GM18498 (cell line): ENCODE measurements around the gene FAM167B.

Source experiments
- ATAC-seq: cut with Tn5 transposase; IDR thresholded peaks from one replicate; pipeline ENCODE4 v1.9.1; 2021; ENCODE audit warnings: mild to moderate bottlenecking, moderate library complexity; ENCODE audit not compliant: unreplicated experiment

FAM167B gene

DNA sequence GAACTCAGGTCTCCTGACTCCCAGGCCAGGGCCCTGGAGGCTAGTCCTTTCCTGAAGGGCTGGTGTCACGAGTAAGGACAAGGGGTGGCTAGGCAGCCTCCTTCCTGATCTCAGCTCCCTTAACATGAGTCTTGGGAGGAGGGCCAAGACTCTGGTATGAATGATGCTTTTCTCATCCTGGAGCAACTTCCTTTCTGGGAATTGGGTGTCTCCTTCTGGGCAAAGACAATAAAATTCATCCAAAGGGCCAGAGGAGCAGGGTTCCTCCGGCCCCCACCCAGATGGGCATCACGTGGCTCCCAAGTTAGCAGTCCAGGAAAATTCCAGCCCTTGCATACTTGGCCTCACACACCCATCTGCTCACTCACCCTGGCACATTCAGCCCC, at the start of gene FAM167B:
FAM167B (plus strand) TSS at position 335 of the 386 bp plus-strand sequence. CDS start 200 bp downstream, outside the sequence.
- ATAC-seq: no peak

DNA sequence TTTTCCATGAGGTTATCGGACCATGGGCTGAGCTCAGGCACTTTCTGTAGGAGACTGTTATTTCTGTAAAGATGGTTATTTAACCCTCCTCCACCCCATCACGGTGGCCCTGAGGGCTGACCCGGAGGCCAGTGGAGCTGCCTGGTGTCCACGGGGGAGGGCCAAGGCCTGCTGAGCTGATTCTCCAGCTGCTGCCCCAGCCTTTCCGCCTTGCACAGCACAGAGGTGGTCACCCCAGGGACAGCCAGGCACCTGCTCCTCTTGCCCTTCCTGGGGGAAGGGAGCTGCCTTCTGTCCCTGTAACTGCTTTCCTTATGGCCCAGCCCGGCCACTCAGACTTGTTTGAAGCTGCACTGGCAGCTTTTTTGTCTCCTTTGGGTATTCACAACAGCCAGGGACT, 49.2 kb upstream of the FAM167B start:
- no peak for ATAC-seq

DNA sequence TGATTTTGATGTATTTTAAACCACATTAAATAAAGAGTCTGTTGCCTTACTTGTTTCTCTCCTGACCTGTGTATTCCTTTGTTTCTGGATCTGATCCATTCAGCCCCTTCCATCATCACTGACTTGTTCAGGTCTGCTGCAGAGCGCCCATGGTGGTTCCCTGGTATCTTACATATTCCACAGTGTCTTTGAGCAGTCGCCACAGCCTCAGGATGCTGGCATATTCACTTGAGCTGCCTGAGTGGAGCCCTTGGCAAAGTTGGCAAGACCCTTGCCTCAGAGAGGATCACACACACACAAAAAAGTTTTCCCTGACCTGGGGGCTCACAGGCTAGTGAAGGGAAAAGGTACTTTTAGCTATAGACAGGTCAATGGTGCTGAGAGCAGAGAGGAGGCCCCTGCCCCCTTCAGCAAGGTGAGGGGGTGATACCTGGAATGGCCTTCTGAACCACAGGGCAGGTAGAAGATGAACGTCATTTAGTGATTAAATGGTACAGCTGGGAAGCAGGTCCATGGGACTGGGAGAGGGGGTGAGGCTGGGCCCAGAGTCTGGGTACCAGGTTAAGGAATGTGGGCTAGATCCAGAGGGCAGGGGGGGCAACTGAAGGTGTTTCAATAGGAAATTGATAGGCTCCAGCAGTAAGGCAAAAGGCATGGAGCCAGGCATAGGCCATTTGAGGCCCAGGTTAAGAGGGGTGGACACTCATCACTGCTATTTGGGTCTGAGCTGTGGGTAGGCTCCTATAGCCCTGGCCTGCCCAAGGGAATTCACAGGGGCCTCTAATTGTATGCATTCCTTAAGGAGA, 48.6 kb upstream of the FAM167B start:
- no peak for ATAC-seq

DNA sequence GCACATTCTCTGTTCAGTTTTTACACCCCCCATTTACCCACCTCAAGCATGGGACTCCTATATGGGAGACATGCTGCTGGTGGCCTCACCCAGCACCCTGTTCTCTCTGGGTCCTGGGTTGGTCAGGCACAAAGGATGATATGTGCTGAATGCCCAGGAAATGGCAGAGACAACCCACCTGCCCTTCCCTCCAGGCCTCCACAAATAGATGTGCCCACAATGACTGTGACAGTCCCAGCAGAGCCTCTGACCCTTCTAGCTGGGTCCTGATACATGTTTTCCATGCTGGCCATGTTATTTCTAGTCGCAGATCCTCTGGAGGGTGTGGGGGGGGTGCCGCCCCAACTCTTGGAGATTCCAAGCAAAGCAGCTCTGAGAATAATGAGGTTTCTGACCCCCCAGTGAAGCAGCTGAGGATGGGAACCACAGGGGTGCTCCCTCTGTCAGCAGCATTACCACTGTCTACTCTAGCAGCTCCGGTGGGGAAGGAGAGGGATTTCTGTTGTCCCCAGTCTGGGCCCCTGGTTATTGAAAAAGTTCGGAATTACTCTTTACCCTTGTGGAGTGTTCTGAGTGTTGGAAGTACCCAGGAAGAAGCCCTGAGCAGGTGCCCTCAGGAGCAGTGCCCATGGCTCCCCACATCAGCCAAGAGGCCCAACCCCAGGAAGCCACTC, 47.8 kb upstream of the FAM167B start:
- ATAC-seq: no peak

DNA sequence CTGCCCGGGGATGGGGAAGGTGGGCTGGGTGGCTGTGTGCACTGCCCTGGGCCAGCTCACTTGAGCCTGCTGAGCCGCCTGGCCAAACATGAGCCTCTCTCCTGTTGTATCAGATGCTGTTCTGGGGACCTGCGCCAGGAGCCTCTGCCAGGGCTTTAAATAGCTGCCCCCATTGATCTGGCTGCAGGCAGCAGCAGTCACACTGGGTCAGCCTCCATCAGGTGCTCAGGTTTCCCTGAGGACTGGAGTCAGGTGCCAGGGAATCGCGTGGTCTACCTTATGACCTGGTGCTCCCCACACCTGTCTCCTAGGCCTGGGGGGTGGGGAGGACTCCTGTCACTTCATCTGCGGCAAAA, 47.3 kb upstream of the FAM167B start:
- no peak for ATAC-seq

DNA sequence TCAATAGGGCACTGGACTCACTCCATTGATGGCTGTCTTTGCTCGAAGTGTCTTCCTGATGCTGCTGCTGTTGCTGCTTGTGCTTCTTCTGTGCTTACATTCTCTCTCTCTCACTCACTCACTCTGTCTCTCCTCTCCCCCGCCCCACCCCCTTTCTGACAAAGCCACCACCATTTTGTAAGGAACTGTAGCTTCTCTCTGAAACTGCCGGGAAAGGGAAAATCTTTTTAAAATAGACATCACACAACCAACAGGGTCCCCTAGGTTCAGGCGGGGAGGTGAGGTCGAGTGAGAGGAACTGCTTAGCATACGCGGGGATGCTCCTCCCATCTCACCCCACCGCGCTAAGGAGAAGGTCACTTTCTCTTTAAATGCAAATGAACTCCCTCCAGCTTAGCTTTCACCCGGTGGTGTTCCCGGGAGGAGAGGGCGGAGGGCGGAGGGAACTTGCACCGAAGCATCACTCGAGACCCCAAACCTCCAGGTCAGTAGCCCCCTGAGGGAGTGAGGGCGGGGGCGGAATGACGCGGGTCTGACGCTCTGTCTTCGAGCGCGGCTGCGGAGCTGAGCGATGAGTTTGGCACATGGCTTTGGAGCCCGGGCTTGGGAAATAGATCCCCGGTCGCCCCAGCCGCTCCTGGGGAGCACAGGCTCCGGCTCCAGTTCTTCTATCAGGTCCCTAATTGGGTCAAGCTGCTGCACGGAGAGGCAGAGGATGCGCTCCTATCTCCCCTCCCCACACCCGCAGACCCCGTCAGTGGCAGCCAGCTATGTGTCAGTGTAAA, 46.6 kb upstream of the FAM167B start, which contains the start of gene CCDC28B:
CCDC28B (plus strand) TSS at position 370 of the 785 bp plus-strand sequence. CDS start 1,341 bp downstream, outside the sequence.
- peak; percentile 37 for ATAC-seq

DNA sequence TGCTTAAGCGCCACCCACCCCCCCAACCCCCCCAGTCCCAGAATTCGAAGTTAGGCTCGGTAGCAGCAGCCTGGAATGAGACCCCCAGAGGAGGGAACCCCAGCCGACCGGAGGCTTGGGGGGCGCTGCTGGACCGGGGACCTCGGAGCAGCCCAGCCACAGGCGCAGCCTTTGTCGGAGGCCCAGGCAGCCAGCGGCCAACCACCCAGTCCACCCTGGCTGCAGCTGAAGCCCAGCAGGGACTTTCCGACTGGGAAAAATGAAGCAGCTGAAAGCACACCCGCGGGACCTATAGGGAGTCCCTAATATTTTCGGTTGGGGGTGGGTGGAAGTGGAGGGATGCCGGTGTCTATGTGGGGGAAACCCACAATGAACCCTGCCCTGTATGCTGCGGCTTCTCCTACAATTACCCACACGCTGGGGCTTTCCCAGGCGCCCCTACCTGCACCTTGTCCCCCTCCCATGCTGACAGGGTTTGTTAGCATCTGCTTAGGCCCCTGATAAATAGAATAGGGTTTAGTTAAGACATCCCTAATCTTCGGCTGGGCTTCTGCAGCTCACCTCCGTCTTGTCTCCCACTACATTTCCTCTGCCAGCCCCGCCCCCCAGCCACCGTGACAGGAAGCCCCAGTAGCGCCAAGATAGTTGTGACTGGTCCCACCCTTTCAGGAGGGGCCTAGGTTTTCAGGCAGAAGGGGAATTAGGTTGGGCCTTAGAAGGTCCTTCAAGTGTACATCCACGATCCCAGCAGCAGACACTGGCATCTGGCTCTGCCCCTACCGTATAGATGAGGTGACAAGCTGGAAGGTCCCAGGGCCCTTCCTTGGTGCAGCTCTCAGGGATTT, 45.8 kb upstream of the FAM167B start:
- no peak for ATAC-seq

DNA sequence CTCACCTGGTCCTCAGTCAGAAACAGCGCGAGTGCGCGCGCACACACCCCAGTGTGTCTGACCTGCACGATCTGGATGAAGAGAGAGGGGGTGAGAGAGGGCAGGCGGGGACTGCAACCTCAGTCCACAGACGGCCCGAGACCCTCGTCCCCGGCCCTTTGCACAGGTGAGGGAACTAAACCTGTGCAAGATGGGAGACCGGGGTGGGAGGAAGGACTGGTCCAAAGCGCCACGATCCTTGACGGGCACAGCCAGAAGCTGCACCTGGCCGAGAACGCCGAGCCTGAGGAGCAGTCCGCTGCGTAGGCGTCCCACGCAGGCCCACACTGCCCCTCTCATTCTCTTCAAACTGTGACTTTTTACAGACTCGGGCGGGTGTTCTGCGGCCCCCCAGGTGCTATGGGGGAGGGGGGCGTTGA, 42.1 kb upstream of the FAM167B start:
- no peak for ATAC-seq

DNA sequence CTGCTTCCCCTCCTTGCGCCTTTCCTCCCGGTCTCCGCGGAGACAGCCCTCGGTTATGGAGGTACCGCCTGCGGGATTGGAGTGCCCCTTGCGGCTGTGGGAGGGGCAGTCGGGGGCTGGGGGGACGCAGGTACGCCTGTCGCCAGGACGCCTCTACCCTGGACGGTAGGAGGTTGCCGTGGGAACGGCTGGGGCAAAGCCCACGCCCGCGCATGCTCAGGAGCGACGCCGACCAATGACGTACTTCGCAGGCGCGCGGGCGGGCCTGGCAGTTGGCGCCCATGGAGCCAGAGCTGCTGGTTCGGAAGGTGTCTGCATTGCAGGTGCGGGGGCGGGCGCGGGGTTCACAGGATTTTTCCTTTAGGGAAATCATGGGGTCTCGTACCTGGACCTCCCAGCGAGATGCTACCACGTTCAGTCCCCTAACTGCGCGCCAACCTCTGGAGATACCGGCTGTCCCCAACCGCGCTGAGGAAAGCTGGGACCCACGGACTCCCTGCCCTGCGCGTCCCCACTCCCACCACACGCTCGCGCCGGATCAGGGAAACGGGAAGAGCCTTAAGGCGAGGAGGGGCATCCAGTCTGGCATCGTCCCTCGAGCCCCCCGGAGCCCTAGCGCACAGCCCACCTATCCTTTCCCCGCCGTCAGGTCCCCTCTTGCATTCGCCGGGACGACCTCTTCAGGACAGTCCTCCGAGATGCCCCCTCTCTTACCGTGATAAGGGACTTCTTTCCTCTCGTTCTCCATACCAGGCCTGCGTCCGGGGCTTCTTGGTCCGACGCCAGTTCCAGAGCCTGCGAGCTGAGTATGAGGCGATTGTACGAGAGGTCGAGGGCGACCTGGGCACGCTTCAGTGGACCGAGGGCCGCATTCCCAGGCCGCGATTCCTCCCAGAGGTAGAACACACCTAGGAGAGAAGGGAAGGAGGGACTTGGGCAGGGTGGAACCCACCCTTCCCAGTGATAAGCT, 41.3 kb upstream of the FAM167B start, which contains the start of gene IQCC:
IQCC (plus strand) TSS at position 271 of the 970 bp plus-strand sequence; CDS start at position 282, 11 bp downstream.
- peak; percentile 61 for ATAC-seq

DNA sequence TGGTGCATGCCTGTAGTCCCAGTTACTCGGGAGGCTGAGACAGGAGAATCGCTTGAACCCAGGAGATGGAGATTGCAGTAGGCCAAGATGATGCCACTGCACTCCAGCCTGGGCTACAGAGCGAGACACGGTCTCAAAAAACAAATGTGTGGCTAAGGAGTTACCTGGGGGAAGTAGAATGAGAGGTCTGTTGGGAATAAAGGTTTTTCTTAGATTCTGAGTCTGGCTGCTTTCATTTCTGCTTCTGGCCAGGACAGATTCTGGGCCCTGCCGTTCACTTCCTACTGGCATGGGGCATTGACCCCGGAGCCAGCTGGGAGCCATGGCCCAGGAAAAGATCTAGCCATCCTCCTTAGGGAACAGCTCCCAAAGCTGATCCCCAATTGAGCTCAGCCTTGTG, 38.6 kb upstream of the FAM167B start:
- ATAC-seq: no peak

DNA sequence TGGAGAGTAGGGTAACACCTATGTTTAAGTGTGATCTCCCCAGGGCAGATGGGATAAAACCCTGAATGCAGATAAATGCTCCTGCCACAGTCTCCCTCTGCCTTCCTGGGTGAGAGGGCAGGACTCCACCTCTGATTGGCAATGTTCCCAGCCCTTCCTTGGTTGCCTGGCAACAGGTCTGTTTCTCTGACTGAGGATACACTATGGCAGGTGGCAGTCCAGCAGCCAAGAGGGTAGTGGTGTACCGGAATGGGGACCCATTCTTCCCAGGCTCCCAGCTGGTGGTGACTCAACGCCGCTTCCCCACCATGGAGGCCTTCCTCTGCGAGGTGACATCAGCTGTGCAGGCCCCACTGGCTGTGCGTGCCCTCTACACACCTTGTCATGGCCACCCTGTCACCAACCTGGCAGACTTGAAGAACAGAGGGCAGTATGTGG, 38.1 kb upstream of the FAM167B start, which contains the start of gene DCDC2B:
DCDC2B (plus strand) TSS at position 199 of the 438 bp plus-strand sequence; CDS start at position 204, 5 bp downstream.
- ATAC-seq: no peak

DNA sequence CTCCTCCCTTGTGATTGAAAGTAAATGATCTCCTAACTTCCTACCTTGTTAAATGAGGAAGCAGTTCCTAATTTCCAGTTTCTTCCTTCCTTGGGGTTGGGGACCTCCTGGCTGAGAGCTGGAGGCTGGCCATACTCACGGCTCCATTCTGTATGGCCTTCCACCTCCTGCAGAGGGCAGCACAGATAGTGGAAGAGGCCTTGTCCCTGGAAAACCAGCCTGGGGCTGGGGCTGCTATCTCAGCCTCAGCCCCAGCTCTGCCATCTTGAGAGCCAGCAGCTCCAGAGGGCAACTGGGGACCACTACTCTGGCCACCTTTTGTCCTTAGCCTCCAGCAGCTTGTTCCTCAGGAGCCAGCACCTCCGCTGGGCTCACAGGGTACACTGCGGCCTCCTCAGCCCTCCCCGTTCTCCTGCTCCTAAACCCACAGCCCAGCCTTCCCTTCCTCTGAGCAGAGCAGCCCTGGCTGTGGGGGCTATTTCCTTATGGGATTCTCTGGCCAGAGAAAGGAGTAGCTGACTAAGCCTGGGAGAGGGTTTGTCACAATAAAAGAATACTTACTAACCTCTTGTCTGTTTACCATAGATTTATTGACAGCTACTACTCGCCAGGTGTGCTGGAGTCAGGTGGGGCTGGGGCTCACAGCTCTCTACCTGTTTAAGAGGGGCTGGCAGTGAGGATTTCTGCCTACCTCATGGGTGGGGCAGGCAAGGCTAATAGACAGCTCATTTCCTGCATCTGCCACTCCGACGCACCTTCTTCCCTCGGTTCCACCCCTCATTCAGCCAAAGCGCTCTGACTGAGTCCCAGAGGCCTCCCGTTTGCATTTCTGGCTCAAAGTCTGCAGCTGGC, 31.2 kb upstream of the FAM167B start:
- peak; percentile 43 for ATAC-seq

DNA sequence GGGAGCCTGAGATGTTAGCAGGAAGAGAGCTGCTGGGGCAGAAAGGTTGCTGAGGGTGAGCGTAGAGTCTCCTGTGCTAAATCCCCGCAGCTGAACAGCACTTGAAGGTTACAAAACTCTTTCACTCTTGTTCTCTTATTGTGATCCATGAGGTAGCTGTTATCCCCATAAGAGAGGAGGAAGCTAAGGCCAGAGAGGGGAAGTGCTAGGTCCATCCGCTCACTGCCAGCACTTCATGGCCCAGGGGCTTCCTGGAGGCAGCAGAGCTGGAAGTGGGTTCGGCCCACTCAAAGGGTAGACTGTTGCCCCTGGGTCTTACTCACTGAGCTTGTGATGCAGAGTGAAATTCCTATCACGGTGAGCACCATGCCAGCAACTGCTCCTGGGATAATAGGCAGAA, 30.5 kb upstream of the FAM167B start:
- no peak for ATAC-seq

DNA sequence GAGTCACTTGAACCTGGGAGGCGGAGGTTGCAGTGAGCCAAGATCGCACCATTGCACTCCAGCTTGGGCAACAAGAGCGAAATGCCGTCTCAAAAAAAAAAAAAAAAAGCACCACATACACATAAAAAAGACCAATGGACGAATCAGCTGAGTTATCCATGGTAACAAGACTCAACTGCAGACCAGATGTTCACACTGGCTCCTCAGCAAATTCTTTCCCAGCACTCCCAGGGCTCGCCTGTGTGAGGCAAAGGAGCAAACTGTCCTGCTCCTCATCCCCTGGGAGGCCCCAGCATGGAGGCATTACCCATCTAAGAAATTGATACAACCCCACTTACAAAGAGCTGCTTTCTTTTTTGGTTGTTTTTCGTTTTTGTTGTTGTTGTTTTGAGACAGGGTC, 28.0 kb upstream of the FAM167B start:
- no peak for ATAC-seq

DNA sequence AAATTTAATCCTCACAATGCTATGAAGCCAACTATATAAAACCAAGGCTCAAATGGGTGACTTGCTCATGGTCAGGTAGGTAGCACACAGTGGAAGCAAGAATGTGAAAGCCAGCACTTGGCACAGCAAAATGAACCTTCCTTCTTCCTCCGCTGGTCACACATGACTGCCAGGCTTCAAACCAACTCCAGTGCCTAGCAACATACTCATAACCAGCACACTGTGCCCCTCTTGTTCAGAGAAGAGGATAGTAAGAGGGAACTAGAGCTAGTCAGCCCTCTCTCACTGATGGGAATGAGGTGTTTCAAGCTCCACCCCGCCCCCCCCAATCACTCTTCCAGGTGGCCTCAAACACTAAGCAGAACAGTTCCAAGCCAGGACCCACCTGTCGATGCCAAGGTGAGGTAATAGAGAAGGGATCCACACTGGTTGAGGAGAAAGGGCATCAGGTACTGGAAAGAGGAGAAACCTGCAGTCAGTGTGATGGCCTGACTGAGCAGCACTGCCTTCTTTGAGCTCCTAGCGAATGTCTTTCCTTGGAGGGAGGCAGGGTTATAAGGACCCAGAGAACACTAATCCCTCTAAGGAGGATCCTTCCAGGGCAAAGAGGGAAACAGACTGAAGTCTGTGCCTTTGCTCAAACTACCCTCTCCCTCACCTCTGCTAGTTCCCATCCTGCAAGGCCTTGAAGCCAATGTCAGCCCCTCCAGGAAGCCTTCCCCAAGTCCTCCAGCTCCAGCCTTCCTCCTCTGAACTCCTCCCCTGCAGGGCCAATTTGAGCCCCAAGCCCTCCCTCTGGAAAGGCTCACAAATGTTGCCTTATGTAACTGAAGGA, 26.1 kb upstream of the FAM167B start:
- ATAC-seq: no peak

DNA sequence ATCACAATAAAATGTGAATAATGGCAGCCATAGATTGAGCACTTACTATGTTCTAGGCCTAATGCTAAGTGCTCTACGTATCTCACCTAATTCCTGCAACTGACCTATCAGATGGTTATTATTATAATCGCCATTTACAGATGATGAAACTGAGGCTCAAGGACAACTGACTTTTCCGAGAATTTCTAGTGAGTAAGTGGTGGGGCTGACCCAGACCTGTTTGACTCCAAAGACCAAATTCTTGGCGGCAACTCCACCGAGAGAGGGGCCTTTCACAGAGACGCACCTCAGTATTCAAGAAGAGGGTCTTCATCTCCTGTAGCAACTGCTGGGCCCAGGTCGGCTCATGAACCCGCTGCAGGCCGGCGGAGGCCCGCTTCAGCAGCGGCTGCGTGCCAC, 25.4 kb upstream of the FAM167B start:
- no peak for ATAC-seq
